Spleen (tissue), 7 donors: ENCODE data around the gene CERKL.

Experiments used
- POLR2A ChIP-seq, 3 donors: fragments of 450-650 bp; IDR thresholded peaks; one replicate each; pipeline ENCODE4 v1.5.1; 2017; ENCODE audit warnings: antibody characterized with exemption in 3 of 3, mild to moderate bottlenecking in 1 of 3
- POLR2AphosphoS5 ChIP-seq, 3 donors: sonication (generic); formaldehyde crosslinking; IDR thresholded peaks; one replicate each; pipeline ENCODE4 v1.5.1; 2017; ENCODE audit warnings: antibody characterized with exemption in 3 of 3
- TF ChIP-seq, protein P1 (sequence below), 11 experiments: fragments of 200-600 bp in 7 of 11; fragments of 450-650 bp in 4 of 11; sonication (generic) in 4 of 11; IDR thresholded peaks in 8 of 11; conservative IDR thresholded peaks in 3 of 11; 1 replicate in 7 of 11; 2 replicates in 4 of 11; pipeline versions ENCODE4 v1.4.0 to v1.8.0; 2016 to 2021; ENCODE audit warnings: antibody characterized with exemption in 11 of 11, inconsistent platforms in 4 of 11, mild to moderate bottlenecking in 1 of 11
- donor health status: DM: no; HTN: no; CAD: no; lungs with moderate emphysema.
- donor health status: DM: no; HTN: no; CAD: no.
- donor health status: DM: no; HTN: no; CAD: no.

DNA sequence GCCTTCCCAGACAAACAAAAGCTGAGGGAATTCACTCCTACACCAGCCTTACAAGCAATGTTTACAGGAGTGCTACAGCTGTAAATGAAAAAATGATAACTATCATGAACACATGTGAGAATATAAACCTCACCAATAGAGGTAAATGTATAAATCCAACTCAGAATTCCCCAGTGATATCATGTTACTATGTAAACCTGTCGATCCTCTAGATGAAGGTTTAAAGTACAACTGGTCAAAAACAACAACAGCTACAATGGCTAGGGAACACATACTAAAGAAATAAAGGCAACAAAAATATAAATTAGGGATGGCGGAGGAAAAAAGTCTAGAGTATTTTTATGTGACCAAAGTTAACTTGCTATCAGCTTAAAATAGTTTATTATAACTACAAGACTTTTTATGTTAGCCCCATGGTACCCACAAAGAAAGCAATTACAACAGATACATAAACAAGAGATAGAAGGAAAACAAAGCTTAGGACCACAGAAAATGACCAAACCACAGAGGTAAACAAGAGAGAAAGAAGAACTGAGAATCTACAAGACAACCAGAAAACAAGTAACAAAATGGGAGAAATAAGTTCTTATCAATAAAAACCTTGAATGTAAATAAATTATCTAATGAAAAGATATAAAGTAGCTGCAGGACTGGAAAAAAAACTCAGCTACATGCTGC lies 8.3 kb downstream of the CERKL start:
- TF ChIP-seq, protein P1, sequence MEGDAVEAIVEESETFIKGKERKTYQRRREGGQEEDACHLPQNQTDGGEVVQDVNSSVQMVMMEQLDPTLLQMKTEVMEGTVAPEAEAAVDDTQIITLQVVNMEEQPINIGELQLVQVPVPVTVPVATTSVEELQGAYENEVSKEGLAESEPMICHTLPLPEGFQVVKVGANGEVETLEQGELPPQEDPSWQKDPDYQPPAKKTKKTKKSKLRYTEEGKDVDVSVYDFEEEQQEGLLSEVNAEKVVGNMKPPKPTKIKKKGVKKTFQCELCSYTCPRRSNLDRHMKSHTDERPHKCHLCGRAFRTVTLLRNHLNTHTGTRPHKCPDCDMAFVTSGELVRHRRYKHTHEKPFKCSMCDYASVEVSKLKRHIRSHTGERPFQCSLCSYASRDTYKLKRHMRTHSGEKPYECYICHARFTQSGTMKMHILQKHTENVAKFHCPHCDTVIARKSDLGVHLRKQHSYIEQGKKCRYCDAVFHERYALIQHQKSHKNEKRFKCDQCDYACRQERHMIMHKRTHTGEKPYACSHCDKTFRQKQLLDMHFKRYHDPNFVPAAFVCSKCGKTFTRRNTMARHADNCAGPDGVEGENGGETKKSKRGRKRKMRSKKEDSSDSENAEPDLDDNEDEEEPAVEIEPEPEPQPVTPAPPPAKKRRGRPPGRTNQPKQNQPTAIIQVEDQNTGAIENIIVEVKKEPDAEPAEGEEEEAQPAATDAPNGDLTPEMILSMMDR (IDR thresholded peaks at IDR 0.05 in 8 of 11, conservative IDR thresholded peaks at IDR 0.05 in 3 of 11), result no peak
- TF ChIP-seq POLR2A (IDR thresholded peaks at IDR 0.05) (no peak), POLR2AphosphoS5 (IDR thresholded peaks at IDR 0.05) (no peak)
